ENCODE measurements around the gene GPR183.
A peak's percentile ranks its signal among the peaks of the same experiment; 100 is the strongest.

GPR183 gene, protein sequence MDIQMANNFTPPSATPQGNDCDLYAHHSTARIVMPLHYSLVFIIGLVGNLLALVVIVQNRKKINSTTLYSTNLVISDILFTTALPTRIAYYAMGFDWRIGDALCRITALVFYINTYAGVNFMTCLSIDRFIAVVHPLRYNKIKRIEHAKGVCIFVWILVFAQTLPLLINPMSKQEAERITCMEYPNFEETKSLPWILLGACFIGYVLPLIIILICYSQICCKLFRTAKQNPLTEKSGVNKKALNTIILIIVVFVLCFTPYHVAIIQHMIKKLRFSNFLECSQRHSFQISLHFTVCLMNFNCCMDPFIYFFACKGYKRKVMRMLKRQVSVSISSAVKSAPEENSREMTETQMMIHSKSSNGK

DNA sequence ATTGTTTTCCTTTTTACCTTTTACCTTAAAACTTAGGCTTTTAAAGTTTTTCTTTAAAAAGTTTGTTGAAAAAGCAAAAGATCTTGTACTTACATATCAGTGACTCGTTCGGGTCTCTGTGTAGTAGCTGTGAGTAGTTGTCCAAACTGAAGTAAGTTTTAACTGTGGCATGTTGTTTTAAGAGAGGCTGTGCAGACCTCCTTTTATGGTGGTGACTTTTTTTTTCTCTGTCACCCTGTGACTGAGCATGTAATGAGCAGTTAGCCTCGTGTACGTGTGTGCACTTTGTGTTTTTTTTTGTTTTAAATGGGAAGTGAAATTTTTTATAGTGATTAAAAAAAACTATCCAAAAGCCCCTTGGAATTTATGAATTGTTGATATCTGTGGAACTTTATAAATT lies at the start of gene GPR183:
Gene GPR183, minus strand, starts transcription at position 153 of the 400 bp plus-strand sequence. CDS start 11,254 bp downstream, outside the sequence.
- peak; percentile 64 to 84 for DNase-seq

DNA sequence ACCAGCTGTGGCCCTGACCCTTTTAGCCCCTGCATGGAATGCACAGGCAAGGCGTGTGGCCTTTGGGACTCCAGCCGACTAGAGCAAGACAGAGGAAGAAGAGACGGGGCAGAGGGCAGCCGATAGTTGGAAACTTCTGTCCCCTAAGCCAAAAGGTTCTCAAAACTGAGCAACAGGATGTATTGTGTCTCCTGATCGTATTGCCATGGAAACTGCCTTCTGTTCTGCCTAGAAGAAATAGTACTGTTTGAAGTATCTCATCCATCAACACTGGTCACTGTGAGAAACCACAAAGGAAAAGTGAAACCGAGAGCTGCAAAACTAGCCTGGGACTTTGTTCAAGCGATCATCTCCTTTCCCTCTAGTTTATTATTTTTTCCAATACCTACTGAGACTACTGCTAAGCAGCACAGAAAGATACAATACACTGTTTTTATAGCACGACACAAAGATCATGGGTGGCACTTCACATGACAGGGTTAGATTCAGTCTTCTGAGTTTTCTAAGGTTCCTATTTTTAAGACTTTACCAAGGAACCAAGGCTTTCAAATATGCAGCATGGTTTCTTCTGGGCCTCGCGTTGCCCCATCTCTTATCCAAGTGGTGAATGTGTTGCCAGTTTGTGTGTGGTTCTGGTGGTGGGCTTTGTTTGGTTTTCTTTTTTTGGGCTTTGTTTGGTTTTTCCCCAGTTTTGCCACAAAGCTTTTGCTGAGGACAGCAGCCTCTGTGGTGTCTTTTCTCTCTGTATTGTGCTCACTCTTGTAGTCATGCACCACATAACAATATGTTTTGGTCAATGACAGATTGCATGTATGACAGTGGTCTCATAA lies 49.3 kb upstream of the GPR183 start:
- DNase-seq: peak; percentile 82 to 91

DNA sequence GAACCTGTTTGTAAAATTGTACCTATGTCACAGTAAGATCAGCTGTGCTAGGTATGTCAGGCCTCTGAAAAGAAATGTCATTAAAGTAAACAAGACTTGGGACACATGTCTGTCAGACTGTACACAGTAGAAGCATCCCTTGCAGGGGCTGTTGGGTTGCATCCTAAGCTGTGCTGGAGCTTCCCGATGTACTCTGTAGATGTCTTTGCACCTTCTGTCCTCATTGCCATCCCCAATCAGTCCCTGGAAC lies 48.7 kb upstream of the GPR183 start:
- no peak for DNase-seq

DNA sequence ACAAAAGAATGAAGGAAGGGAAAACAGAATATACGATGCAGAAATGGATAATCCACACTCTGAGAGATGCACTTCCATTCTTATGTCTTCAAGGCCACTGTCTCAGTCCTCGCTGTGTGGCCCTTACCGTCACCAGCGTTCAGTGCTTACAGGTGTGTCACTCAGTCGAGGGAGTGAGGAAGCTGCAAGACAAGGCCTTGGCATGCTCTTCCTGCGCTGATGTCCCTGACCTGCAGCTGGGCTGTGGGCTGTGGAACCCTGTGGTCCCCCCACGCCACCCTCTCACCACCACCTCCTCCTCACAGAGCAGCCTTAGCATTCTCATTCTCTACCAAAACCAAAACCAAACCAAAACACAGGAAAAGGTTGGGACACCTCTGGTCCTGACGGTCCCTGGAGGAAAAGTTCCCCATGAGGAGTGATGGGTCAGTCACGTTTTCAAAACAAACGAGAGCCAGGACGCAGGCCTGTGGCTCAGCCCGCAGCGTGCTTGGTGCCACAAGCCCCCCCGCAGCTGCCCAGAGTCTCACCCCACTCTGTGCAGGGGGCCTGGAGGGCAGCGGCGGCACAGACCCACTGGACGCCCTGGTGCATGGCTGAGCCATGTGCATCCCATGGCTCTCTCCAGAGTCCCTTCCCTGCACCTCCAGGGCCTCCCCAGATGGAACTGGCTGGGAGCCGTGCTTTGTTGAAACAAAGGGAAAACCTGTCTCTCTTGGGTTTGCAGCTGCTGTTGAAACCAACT lies 48.2 kb upstream of the GPR183 start:
- DNase-seq: no peak

DNA sequence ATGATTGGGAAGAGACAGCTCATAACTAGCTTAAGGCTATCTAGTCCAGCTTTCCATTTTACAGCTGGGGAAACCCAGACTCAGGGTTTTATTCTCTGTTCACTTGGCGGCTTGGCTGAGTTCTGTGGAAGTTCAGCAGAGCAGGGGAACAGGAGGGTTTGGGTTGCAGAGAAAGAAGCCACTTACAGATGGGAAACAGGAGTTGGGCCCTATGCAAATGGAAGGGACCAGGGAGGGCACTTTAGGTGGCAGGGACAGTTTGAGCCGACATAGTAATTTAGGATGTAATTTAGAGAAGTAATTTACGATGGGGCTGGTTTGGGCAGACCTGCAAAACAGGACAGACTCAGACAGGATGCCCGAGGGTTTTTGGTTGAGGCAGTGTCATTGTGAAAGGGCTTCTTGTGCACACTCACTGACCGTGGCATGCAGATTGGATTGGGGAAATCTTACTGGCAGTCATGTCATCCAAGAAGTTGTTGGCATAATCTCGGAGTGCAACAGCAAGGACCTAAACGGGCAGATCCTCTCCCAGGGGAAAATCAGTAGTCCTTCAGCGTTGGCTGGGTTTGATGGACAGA lies 47.3 kb upstream of the GPR183 start:
- DNase-seq: peak in 1 of 2 donors; percentile 46

DNA sequence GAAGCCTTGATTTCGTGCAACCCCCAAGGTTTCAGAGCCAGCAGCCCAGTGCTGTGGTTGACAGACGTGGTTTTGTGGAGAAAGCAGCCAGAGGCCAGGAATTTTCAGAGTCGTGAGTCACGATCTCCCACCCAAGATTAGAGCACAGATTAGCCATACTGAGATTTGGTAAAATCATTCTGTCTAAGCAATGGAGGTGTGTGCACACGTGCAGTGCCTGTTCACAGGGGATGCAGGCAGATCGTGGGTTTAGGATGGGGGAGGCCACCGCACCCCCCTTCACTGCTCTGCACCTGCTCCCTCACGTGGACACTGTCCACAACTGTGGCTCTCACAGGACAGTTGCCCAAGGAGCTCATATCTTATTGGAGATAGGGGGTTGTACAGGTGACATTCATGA lies 46.6 kb upstream of the GPR183 start:
- DNase-seq: no peak

DNA sequence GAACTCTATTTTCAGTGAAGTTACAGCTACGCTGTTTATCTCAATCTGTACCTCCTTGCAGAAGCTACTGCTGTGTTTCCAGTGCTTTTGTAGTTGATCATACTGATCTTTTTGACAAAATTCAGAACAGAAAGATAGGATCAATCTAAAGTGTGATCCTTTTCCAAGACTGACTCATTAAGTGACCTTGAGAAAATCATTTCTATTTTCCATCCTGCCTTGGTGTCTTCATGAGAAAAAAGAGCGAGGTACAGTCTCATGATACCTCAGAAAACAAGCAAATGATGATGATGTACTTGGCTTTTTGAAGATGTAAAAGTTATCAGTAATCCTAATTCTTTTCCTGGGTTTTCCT lies 46.0 kb upstream of the GPR183 start:
- DNase-seq: no peak

DNA sequence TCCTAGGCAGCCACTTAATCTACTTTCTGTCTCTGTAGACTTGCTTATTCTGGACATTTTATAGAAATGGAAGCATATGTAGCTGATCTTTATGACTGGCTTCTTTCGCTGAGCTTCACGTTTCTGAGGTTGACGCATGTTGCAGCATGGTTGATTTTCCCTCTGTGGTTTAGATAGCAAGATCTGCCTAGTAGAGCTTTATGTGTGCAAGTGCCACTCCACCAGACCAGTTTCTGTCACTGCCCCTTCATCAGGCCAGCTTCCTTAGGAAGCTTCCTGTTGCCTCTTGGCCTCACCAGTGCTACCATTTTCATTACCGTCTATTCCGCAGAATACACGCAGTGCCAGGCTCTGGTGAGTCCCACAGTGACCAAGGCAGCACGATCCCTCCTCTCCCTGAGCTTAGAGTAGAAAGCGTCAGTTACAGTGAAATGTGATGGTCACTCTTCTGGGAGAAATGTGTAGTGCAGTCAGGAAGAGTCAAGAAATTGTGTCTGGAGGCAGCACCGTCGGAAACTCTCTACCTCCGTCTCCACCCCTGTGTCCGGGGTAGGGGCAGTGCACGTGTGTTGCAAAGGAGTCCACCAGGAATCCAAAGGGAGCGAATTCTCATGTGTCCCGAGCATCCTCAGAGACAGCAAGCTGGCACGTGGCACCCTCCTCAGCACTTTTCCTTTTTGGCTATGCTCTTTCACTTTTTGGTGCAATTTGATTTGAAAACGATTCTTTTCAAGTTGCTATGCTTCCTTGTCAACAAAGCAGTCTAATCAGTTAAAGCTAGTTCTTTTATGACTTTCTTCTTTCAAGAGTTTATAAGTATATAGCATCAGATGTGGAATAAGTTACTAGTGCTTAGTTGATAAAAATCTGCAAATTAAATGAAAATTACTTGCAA lies 45.4 kb upstream of the GPR183 start:
- no peak for DNase-seq

DNA sequence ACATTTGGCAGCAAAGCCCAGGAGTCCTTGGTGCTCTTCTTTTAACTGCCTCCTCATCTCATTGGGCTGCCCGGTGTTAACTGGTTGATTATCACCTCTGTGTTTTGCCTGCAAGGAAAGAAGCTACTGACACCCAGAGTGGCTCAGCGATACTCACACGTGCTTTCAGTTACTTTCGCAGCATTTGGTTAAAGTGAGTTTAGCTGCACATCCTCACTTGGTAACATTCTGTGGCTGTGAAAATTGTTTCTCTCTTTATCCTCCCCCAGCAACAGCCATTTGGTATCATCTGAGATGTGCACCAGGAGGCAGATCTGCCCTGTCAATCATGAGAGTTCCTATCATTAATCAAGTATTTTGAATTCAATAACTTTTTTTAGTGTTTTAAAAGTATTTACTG lies 44.6 kb upstream of the GPR183 start:
- DNase-seq: peak; percentile 53 to 72

DNA sequence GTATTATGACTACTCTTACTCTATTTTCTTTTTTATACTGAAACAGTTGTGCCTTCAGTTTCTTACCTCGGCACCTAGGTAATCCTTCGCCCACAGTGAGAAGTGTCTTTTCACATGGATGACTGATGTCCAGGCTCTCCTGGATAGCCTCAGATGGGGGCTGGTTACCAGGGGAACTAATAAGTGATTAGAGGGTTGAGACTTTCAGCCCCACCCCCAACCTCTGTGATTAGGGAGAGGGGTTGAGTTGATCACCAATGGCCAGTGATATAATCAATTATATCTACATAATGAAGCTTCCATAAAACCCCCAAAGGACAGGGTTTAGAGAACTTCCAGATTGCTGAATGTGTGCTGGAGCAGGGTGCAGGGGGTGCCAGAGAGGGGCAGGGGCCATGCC lies 43.0 kb upstream of the GPR183 start:
- DNase-seq: no peak

DNA sequence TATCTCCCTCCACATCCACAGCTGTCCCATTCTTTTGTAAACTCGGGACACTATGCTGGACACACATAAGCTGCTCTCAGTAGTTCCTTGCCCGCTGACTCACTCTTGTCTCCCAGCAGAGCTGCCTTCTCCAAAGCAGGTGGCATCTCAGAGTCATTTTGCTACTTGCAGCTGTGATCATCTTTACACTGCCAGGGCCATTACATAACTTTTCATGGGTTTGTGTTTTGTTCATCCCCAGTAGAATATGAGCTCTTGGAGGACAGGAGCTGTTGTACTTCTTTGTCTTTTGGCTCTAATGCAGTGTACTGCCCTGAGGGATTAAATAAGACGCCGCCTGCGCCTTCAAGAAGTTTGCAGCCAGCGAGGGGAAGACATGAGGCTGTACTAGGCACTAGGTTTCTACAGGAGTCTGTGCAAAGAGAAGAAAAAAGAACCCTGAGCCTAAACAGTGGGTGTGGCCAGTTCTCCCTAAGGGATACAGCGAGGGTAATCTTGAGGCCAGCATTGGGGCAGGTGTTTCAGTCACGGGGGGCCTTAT lies 40.8 kb upstream of the GPR183 start:
- no peak for DNase-seq

DNA sequence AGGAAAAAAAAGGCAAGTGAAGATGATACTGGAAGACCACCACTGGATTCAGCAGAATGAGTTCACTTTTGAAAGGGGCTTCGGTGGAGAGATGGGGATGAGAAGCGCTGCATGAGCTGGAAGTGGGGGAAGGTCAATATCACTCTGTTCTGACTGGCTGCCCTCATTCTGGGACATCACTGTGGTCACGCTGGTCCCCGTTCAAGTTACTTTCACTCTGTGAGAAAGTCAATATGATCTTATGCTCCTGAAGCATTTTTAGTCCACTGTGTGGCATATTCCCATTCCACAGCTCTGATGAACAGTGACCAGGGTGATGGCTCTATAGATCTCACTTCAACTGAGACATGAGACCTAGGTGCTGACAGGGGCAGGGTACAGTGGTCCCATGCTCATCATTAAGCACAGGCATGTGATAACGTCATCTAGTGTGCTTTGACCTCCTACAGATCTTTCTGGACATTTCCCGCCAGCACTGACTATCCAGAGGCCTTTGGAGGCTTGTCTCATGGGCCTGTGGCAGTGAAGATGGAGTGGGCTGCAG lies 40.2 kb upstream of the GPR183 start:
- no peak for DNase-seq

DNA sequence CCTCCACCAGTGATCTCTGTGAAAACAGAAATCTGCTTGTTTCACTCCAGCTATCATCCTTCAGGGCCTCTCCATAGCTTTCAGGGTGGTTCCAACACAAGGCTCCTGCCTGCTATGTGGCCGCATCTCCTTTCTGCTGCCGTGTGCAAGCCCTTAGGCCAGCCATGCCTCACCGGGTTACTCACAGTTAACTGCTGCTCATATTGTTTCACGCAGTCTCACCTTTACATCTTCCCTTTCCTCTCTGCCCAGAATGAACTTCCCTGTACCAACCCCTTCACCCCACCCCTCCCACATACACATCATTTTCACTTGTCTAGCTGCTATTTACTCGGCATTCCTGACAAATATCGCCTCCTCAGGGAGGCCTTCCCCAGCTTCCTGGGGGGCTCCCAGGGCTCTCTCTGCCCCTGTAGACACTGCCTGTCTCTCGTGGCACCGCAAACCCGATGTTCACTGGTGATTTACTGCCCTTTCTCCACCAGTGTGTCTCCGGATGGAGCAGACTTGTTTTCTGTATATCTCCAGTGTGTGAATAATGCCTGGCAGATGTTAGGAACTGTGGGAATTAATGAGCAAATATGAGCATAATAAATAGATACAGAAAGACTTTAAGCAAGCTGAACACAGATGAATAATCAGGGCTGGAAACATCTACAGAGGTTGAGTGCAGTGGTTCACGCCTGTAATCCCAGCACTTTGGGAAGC lies 39.3 kb upstream of the GPR183 start:
- no peak for DNase-seq

DNA sequence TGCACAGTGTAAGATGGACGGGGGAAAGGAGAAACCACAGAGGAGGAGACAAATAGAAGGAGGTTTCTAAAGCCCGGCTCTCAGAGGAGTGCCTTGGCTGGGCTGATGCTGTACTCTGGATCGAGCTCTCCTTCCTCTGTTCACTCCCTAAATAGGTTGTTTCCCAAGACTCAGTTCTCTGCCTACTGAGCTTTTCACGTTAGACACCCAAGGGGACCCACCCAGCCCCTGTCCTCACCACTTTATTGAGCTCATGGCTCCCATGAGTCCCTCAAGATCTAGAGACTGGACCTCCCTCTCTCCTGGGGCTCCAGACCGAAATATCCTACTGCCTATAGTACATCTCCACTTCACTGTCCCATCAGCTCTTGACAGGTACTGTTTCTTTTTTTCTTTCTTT lies 38.1 kb upstream of the GPR183 start:
- DNase-seq: no peak

DNA sequence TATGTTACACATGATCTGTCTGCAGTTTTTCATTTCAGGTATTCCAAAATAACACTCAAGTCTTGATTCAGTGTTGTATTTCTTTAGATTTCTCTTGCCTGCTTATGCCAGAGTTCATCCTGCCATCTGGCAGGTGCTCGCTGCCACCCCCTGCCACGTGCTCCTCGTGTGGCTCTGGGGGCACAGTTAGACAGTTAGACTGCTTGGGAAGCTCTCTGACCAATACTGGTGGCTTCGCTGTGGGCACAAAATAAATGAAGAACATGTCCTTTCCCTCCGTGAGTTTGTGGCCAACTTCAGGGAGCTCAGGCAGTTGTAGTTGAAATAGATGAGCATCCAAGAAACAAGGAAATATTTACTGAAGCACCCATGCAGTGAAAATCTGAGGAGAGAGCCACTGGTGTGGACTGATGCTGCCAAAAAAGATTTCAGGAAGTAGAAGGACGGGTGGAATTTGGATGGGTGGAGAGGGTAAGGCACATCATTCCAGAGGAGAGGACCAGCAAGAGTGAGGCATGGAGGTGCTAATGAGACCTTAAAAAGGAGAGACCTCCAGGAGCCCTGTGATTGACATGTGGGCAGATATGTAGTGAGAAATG lies 37.5 kb upstream of the GPR183 start:
- DNase-seq: no peak

DNA sequence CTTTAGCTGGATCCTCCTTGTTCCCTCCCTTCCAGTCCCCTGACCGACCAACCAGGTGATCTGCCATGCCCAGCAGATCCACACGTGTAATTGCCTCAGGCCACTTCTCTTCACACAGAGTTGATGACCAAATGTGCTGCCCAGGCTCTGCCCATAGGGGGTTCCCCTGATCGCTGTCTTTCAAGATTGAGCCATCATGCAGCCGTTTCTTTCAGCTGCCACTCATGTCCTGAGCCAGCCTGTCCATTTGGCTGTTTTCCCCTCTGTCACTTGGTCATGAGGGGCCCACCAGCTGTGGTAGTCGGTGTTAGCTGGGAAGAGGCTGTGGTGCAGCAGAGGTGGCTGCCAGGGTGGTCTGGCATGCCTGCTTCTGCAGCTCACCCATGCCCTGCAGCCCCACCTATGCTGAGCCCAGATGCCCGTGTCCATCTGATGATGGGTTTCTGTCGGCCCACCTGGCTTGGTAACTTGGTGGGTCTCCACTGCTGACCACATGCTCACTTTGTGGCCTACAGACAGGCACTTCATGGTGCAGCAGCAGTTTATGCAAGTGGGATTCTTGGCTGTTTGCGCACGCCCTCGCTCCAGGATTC lies 35.6 kb upstream of the GPR183 start:
- no peak for DNase-seq

DNA sequence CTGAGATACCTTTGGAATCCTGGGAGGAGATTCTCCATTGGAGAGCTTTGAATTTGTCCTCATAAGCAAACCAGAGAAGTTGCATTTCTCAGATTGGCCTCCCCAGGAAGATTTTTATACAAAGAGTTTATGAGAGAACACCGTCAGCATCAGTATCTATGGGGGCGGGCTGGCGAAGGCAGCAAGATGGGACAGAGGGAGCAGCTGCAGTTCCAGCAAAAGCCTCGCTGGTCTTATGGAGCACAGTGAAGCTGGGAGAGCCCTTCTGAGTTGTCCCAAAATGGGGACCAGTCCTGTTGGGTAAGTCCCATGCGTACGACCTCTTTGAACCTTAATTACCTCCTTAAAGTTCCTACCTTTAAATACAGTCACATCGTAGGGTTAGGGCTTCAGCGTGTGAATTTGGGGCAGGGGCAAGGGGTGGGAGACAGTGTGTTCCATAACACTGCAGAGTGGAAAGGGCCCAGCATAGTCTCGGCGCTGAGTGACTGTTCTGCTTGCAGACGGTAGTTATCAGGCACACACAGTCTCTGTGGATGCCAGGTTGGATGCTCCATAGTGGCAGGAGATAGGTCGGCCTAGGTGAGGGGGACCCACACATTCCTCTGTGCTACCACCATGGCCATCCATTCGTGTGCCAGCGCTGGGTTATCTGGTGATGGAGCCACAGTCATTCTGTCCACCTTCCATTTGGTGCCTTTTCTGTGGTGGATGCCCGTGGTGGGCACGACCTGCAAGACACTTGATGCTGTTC lies 34.9 kb upstream of the GPR183 start:
- no peak for DNase-seq

DNA sequence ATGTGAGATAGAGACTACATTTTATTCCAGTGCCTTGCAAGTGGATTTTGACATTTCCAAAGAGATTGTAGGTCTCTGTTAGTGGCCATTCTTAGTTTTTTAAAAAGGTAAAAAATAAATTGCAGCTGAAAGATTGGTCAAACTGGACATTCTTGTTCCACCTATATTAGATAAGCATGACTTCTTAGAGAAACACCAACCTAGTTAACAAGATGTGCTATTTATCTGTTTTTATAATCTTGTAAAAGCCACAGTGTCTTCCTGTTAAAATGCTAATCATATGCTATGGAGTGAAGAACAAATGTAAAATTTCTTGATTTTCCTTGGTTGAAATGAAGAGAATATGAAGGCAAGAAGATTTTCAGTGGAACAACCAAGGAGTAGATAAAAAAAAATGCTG lies 33.4 kb upstream of the GPR183 start:
- no peak for DNase-seq

DNA sequence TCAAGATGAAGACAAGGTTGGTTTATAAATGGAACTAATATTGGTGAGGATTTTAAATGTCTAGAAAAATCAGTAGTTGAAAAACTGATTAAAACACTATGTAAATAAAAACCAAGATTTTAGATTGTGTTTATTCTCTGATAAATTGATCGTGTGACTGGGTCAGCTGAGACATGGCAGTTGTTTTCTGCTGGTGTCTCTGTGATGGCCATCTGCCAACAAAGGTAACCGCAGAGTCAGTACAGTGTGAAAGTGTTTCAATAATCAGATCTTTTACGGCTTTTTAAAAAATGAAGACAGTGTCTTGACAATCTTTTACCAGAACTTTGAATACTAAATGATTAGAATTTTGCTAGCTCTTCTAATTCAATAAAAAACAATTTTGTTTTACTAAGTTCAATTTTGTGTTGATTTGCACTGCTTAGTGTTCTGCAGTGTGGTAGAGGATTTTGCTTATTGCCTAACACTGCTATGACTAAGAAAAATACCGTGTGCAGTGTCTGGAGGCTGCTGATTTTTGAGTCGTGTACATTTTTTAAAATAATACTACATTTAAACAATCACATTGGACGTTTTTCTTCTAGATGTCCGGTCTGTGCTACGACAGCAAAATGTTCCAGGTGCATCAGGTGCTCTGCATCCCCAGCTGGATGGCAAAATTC lies 32.7 kb upstream of the GPR183 start:
- peak; percentile 51 to 75 for DNase-seq

All from CD4-positive, alpha-beta T cell treated with Interleukin-1 beta for 1 hour (primary cell).